ENCODE measurements around the gene ABL1. TPM values are rescaled to one million over a fixed set of nuclear protein-coding genes. Genes with fewer than 3 reads are reported as not detected.

The ABL1 gene
- total and polyA plus RNA-seq, 2 of the 13 experiments (the other 11 are each of a cell fraction or from before 2014, with no cell fraction given), result 10.8 to 20.4 TPM

GRCh38 chr9:130837002-130837511 lies 2.0 kb downstream of the ABL1 start (continued):
- TF ChIP-seq KDM4B (CRISPR knock-in tag; IDR thresholded peaks at IDR 0.05) (0 out of 2 replicates have a peak, but pooled peaks have one; percentile 49), ZNF883 (CRISPR knock-in tag; IDR thresholded peaks at IDR 0.05; ENCODE audit: not compliant biosample characterization) (no peak), ZNF614 (CRISPR knock-in tag; IDR thresholded peaks at IDR 0.05; ENCODE audit: borderline replicate concordance) (no peak), HNF4A (CRISPR knock-in tag; IDR thresholded peaks at IDR 0.05) (peak; percentile 60; the same call in 1 of the 2 replicates), NFE2L2 (IDR thresholded peaks at IDR 0.05; ENCODE audit: low read length) (peak; percentile 85), SMAD9 (CRISPR knock-in tag; IDR thresholded peaks at IDR 0.05) (no peak), MXD4 (CRISPR knock-in tag; IDR thresholded peaks at IDR 0.05) (no peak), HMG20A (CRISPR knock-in tag; IDR thresholded peaks at IDR 0.05; ENCODE audit: borderline replicate concordance) (no peak), PITX1 (CRISPR knock-in tag; IDR thresholded peaks at IDR 0.05) (no peak), ARID5B (CRISPR knock-in tag; IDR thresholded peaks at IDR 0.05) (no peak), ARNT2 (CRISPR knock-in tag; IDR thresholded peaks at IDR 0.05; ENCODE audit: low read depth) (no peak), ZNF280B (CRISPR knock-in tag; IDR thresholded peaks at IDR 0.05; ENCODE audit: borderline replicate concordance) (no peak), ZSCAN22 (CRISPR knock-in tag; IDR thresholded peaks at IDR 0.05) (no peak), PAWR (CRISPR knock-in tag; IDR thresholded peaks at IDR 0.05; ENCODE audit: borderline replicate concordance) (no peak), STAT5B (CRISPR knock-in tag; IDR thresholded peaks at IDR 0.05) (no peak)
- TF ChIP-seq, protein P1, sequence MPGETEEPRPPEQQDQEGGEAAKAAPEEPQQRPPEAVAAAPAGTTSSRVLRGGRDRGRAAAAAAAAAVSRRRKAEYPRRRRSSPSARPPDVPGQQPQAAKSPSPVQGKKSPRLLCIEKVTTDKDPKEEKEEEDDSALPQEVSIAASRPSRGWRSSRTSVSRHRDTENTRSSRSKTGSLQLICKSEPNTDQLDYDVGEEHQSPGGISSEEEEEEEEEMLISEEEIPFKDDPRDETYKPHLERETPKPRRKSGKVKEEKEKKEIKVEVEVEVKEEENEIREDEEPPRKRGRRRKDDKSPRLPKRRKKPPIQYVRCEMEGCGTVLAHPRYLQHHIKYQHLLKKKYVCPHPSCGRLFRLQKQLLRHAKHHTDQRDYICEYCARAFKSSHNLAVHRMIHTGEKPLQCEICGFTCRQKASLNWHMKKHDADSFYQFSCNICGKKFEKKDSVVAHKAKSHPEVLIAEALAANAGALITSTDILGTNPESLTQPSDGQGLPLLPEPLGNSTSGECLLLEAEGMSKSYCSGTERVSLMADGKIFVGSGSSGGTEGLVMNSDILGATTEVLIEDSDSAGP (CRISPR knock-in tag; IDR thresholded peaks at IDR 0.05; ENCODE audit: borderline replicate concordance), result no peak
- TF ChIP-seq, protein P2, sequence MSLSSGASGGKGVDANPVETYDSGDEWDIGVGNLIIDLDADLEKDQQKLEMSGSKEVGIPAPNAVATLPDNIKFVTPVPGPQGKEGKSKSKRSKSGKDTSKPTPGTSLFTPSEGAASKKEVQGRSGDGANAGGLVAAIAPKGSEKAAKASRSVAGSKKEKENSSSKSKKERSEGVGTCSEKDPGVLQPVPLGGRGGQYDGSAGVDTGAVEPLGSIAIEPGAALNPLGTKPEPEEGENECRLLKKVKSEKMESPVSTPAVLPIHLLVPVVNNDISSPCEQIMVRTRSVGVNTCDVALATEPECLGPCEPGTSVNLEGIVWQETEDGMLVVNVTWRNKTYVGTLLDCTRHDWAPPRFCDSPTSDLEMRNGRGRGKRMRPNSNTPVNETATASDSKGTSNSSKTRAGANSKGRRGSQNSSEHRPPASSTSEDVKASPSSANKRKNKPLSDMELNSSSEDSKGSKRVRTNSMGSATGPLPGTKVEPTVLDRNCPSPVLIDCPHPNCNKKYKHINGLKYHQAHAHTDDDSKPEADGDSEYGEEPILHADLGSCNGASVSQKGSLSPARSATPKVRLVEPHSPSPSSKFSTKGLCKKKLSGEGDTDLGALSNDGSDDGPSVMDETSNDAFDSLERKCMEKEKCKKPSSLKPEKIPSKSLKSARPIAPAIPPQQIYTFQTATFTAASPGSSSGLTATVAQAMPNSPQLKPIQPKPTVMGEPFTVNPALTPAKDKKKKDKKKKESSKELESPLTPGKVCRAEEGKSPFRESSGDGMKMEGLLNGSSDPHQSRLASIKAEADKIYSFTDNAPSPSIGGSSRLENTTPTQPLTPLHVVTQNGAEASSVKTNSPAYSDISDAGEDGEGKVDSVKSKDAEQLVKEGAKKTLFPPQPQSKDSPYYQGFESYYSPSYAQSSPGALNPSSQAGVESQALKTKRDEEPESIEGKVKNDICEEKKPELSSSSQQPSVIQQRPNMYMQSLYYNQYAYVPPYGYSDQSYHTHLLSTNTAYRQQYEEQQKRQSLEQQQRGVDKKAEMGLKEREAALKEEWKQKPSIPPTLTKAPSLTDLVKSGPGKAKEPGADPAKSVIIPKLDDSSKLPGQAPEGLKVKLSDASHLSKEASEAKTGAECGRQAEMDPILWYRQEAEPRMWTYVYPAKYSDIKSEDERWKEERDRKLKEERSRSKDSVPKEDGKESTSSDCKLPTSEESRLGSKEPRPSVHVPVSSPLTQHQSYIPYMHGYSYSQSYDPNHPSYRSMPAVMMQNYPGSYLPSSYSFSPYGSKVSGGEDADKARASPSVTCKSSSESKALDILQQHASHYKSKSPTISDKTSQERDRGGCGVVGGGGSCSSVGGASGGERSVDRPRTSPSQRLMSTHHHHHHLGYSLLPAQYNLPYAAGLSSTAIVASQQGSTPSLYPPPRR (CRISPR knock-in tag; IDR thresholded peaks at IDR 0.05; ENCODE audit: borderline replicate concordance), result no peak
- TF ChIP-seq, protein P3, sequence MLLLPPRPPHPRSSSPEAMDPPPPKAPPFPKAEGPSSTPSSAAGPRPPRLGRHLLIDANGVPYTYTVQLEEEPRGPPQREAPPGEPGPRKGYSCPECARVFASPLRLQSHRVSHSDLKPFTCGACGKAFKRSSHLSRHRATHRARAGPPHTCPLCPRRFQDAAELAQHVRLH (CRISPR knock-in tag; IDR thresholded peaks at IDR 0.05; ENCODE audit: borderline replicate concordance, low read depth), result no peak

Data from HepG2 (cell line).